HFFc6 (cell line): ENCODE measurements around the gene AJUBA. TPM values are rescaled to one million over a fixed set of nuclear protein-coding genes. Genes with fewer than 3 reads are reported as not detected.

Experiments
- DNase-seq: peaks from one replicate; pipeline ENCODE4 v3.0.0-alpha.2; 2018
- H3K27ac Mint-ChIP-seq: 2 replicates; pipeline ENCODE4 v1.8.0; 2020; ENCODE audit warnings: mild to moderate bottlenecking, mixed read lengths
- H3K27me3 Mint-ChIP-seq: 2 replicates; pipeline ENCODE4 v1.8.0; 2021; ENCODE audit warnings: mild to moderate bottlenecking, moderate library complexity, mixed read lengths; ENCODE audit not compliant: insufficient read depth
- H3K36me3 Mint-ChIP-seq: 2 replicates; pipeline ENCODE4 v1.8.0; 2021; ENCODE audit warnings: low read depth, mixed read lengths
- H3K4me1 Mint-ChIP-seq: 2 replicates; pipeline ENCODE4 v1.8.0; 2020; ENCODE audit warnings: low read depth, mixed read lengths
- H3K4me3 Mint-ChIP-seq: 2 replicates; pipeline ENCODE4 v1.8.0; 2020; ENCODE audit warnings: mild to moderate bottlenecking, moderate library complexity, mixed read lengths
- H3K9me3 Mint-ChIP-seq: 2 replicates; pipeline ENCODE4 v1.8.0; 2020; ENCODE audit warnings: mild to moderate bottlenecking, mixed read lengths
- CTCF ChIP-seq: fragments of 200-600 bp; sonication (generic); IDR thresholded peaks from 2 replicates; pipeline ENCODE4 v1.5.0; 2021; ENCODE audit warnings: antibody characterized with exemption, mild to moderate bottlenecking
- total RNA-seq, 6 experiments: library from RNA; stranded (reverse); fragmentation: NEBNext Ultra II Directional; extraction: Animal tissue kit (Norgen Biotek cat#: 25700); gene quantifications; 2 replicates in 1 of 6; 3 replicates in 5 of 6; pipeline ENCODE4 v1.2.3, GENCODE V29; 2021

Gene AJUBA
- total RNA-seq, 6 experiments from 2014 or later: 66.0 to 79.7 (median 74.9) TPM

GRCh38 chr14:22929961-22930364 lies 52.4 kb downstream of the AJUBA start:
- no peak for TF ChIP-seq CTCF
- H3K27me3 Mint-ChIP-seq: no peaks in the 10 kb centered on the region; the same call in 1 of the 2 replicates

GRCh38 chr14:22929104-22929960 lies 53.0 kb downstream of the AJUBA start, which contains the start of gene PRMT5:
TSS of gene PRMT5 (minus strand) at chr14:22929376. CDS start at chr14:22929361, 15 bp downstream.
- Mint-ChIP-seq H3K27me3 (no peaks in the 10 kb centered on the region; the same call in 1 of the 2 replicates), H3K27ac (no peak within 1 kb of the TSS), H3K4me3 (no peak within 1 kb of the TSS), H3K9me3 (no peaks in the 10 kb centered on the region), H3K36me3 (peaks cover 24% of the 10 kb centered on the region), H3K4me1 (peaks cover 37% of the 10 kb centered on the region)
- no peak for TF ChIP-seq CTCF
- DNase-seq: peak; percentile 100

More at GRCh38 chr14:22929961-22930364, 52.4 kb downstream of the AJUBA start:
- Mint-ChIP-seq H3K27ac (no peak overlapping the region), H3K9me3 (no peaks in the 10 kb centered on the region), H3K4me3 (no peak overlapping the region), H3K36me3 (peaks cover 18% of the 10 kb centered on the region), H3K4me1 (peaks cover 37% of the 10 kb centered on the region)
- DNase-seq: no peak

- no peak for DNase-seq
- no peak overlapping the region for H3K27ac Mint-ChIP-seq
Measured at GRCh38 chr14:22928237-22929103, 53.9 kb downstream of the AJUBA start.

GRCh38 chr14:22926316-22926715 lies 56.0 kb downstream of the AJUBA start:
- H3K27me3 Mint-ChIP-seq: no peaks in the 10 kb centered on the region; the same call in 1 of the 2 replicates
- peaks cover 49% of the 10 kb centered on the region for H3K36me3 Mint-ChIP-seq
- no peak for TF ChIP-seq CTCF
- H3K4me3 Mint-ChIP-seq: peak overlapping the region; percentile 54
- DNase-seq: peak; percentile 11
- peaks cover 48% of the 10 kb centered on the region for H3K4me1 Mint-ChIP-seq
- no peaks in the 10 kb centered on the region for H3K9me3 Mint-ChIP-seq
- H3K27ac Mint-ChIP-seq: peak overlapping the region; percentile 32

More at GRCh38 chr14:22928237-22929103, 53.9 kb downstream of the AJUBA start:
- H3K9me3 Mint-ChIP-seq: no peaks in the 10 kb centered on the region
- H3K27me3 Mint-ChIP-seq: no peaks in the 10 kb centered on the region; the same call in 1 of the 2 replicates
- H3K4me3 Mint-ChIP-seq: no peak overlapping the region
- peaks cover 31% of the 10 kb centered on the region for H3K36me3 Mint-ChIP-seq
- TF ChIP-seq CTCF: no peak
- peaks cover 37% of the 10 kb centered on the region for H3K4me1 Mint-ChIP-seq

DNA sequence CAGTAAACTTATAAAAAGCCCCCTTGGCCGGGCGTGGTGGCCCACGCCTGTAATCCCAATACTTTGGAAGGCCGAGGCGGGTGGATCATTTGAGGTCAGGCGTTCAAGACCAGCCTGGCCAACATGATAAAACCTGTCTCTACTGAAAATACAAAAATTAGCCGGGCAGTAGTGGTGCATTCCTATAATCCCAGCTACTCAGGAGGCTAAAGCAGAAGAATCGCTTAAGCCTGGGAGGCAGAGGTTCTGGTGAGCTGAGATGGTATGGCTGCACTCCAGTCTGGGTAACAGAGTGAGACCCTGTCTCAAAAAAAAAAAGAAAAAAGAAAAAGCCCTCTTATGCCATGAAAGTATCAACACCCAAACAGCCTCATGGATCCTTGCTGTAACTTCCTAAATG lies 56.8 kb downstream of the AJUBA start:
- Mint-ChIP-seq H3K9me3 (no peaks in the 10 kb centered on the region), H3K4me1 (peaks cover 52% of the 10 kb centered on the region), H3K27ac (0 out of 2 replicates have a peak overlapping the region, but pooled peaks have one; percentile 32), H3K4me3 (no peak overlapping the region), H3K27me3 (no peaks in the 10 kb centered on the region; the same call in 1 of the 2 replicates), H3K36me3 (peaks cover 55% of the 10 kb centered on the region)
- no peak for DNase-seq
- TF ChIP-seq CTCF: no peak
